ENCODE results near the gene SPTBN1.
A peak's percentile ranks its signal among the peaks of the same experiment; 100 is the strongest.

The SPTBN1 gene

DNA sequence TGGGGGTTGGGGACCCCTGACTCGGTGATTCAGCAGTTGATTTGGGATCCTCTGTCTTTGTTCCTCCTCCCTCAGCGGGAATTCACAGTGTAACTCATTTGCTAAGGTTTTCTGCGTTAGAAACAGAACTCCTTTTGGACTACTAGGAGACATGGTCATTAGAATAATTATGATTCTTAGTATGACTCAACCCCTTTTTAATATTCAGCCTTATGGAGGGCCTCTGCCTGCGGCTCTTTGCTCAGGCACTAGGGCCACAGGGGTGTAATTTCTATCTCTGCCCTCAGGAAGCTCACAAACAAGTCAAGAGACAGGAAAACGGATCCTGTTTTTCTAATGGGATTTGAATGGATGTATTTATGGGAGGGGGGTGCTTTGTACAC is 117.4 kb downstream of the SPTBN1 start:
- TF ChIP-seq, protein P1, sequence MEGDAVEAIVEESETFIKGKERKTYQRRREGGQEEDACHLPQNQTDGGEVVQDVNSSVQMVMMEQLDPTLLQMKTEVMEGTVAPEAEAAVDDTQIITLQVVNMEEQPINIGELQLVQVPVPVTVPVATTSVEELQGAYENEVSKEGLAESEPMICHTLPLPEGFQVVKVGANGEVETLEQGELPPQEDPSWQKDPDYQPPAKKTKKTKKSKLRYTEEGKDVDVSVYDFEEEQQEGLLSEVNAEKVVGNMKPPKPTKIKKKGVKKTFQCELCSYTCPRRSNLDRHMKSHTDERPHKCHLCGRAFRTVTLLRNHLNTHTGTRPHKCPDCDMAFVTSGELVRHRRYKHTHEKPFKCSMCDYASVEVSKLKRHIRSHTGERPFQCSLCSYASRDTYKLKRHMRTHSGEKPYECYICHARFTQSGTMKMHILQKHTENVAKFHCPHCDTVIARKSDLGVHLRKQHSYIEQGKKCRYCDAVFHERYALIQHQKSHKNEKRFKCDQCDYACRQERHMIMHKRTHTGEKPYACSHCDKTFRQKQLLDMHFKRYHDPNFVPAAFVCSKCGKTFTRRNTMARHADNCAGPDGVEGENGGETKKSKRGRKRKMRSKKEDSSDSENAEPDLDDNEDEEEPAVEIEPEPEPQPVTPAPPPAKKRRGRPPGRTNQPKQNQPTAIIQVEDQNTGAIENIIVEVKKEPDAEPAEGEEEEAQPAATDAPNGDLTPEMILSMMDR (IDR thresholded peaks at IDR 0.05; ENCODE audit: low read depth, low read length, missing control alignments) = no peak
- no peak overlapping the region for H3K4me3 ChIP-seq (ENCODE audit: low read depth, low read length)
- no peaks in the 10 kb centered on the region for H3K27me3 ChIP-seq (replicated peaks)
- peak overlapping the region; percentile 98 for H3K27ac ChIP-seq
- DNase-seq = no peak
- in situ Hi-C loops (cut with HindIII; ENCODE audit: low pct_ligation_motif_present, low sequenced_read_pairs) = no loop called here
- H3K36me3 ChIP-seq (replicated peaks) = no peaks in the 10 kb centered on the region

DNA sequence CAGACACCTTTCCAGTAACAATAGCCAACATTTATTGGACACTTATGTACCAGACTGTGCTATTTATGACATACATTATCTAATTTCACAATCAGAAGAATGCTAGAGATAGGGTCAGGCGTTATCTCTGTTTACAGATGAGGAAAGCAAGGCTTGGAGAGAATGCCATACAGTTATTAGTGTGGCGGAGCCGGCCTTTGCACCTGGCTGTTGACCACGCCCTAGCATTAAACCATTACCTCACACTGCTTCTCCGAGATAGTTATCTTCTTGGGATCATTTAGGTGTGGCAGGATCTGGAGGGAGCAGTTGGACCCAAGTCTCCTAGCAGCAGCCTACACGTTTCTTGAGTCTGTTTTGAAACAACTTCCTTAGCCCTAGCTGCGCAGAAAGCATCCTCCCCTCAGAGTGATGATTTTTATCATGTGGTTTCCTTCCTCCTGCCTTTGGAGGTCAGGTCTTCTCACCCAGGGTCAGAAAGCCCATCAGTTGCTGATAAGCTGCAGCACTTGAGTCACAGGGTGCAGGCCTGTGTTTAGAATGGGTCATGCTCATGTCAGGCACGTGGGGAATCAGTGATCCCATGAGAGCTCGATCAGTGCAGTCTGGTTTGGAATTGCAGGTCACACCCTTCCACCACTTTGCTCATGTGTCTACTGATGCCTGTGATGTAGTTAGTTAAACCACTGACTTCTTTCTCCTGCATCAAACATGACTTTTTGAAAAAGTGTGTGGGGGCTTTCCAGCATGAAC is 118.2 kb downstream of the SPTBN1 start:
- Histone ChIP-seq H3K4me3 (ENCODE audit: low read depth, low read length) (no peak overlapping the region), H3K27ac (peak overlapping the region; percentile 98), H3K36me3 (replicated peaks) (no peaks in the 10 kb centered on the region), H3K27me3 (replicated peaks) (no peaks in the 10 kb centered on the region)
- DNase-seq = peak; percentile 77
- TF ChIP-seq, protein P1 (IDR thresholded peaks at IDR 0.05; ENCODE audit: low read depth, low read length, missing control alignments) = no peak
- in situ Hi-C loops (cut with HindIII; ENCODE audit: low pct_ligation_motif_present, low sequenced_read_pairs) = no loop called here

DNA sequence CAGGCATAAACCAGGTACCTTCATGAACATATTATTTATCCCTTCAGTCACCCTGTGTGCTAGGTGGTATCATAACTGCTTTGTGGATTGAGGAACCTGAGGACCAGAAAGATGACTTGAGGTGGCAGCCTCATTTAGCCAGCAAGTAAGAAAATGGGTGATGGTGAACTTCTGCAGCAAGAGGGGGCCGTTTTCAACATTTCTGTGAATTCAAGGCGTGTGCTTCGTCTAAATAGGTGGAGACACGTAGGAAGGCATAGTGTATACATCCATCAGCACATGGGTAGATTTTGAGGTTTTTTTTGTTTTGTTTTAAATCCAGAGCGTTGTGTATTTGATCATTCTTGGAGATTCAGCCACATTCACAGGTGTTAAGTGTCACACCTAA is 118.7 kb downstream of the SPTBN1 start:
- TF ChIP-seq, protein P1 (IDR thresholded peaks at IDR 0.05; ENCODE audit: low read depth, low read length, missing control alignments) = peak; percentile 15
- no peak overlapping the region for H3K4me3 ChIP-seq (ENCODE audit: low read depth, low read length)
- H3K36me3 ChIP-seq (replicated peaks) = no peaks in the 10 kb centered on the region
- no peaks in the 10 kb centered on the region for H3K27me3 ChIP-seq (replicated peaks)
- no peak for DNase-seq
- in situ Hi-C loops (cut with HindIII; ENCODE audit: low pct_ligation_motif_present, low sequenced_read_pairs) = no loop called here
- H3K27ac ChIP-seq = peak overlapping the region; percentile 98

GRCh38 chr2:54575379-54575888 is 119.3 kb downstream of the SPTBN1 start:
- Histone ChIP-seq H3K4me3 (ENCODE audit: low read depth, low read length) (no peak overlapping the region), H3K27me3 (replicated peaks) (no peaks in the 10 kb centered on the region), H3K27ac (peak overlapping the region; percentile 98), H3K36me3 (replicated peaks) (no peaks in the 10 kb centered on the region)
- DNase-seq = no peak
- in situ Hi-C loops (cut with HindIII; ENCODE audit: low pct_ligation_motif_present, low sequenced_read_pairs) = no loop called here
- TF ChIP-seq, protein P1 (IDR thresholded peaks at IDR 0.05; ENCODE audit: low read depth, low read length, missing control alignments) = no peak

DNA sequence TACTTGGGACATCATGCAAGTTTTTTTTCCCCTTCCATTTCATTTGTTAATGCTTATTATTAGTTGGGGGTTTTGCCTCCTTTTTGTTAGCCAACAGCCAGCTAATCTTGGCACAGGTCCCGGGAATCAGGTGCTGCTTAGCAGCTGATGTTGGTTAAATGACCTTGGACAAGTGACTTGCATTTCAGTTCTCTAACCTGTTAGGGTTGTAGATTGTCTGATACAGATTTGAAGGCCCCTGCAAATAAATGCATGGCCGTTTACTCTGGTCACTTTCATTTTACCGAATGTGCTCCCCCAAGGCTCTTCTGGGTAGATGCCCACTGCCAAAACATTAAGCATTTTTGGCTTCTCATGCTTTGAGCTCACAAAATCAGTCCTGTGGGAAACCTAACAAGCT is 120.9 kb downstream of the SPTBN1 start:
- TF ChIP-seq, protein P1 (IDR thresholded peaks at IDR 0.05; ENCODE audit: low read depth, low read length, missing control alignments) = no peak
- DNase-seq = no peak
- in situ Hi-C loops (cut with HindIII; ENCODE audit: low pct_ligation_motif_present, low sequenced_read_pairs) = no loop called here

More for the DNA sequence above, 120.9 kb downstream of the SPTBN1 start:
- Histone ChIP-seq H3K27me3 (replicated peaks) (no peaks in the 10 kb centered on the region), H3K4me3 (ENCODE audit: low read depth, low read length) (no peak overlapping the region), H3K36me3 (replicated peaks) (no peaks in the 10 kb centered on the region), H3K27ac (no peak overlapping the region)
